BE2C (cell line): ENCODE data around the gene ABCE1.

ENCODE experiments used
- DNase-seq: peaks from one replicate; pipeline ENCODE4 v3.0.0-alpha.2; 2020
- H3K27me3 ChIP-seq: fragments of 250-450 bp; sonication (Bioruptor Pico); 2 replicates; pipeline ENCODE4 v1.5.1; 2020; ENCODE audit warnings: mild to moderate bottlenecking
- H3K36me3 ChIP-seq: fragments of 250-450 bp; sonication (Bioruptor Pico); 2 replicates; pipeline ENCODE4 v1.5.1; 2020; ENCODE audit warnings: mild to moderate bottlenecking
- H3K4me1 ChIP-seq: fragments of 250-450 bp; sonication (Bioruptor Pico); 2 replicates; pipeline ENCODE4 v1.5.1; 2020
- H3K4me3 ChIP-seq: 2 replicates; pipeline ENCODE4 v1.5.1; 2011; ENCODE audit warnings: low read depth, low read length
- H3K9me3 ChIP-seq: fragments of 250-450 bp; sonication (Bioruptor Pico); 2 replicates; pipeline ENCODE4 v1.5.1; 2020
- CTCF ChIP-seq: IDR thresholded peaks from 2 replicates; pipeline ENCODE4 v1.5.1; 2012; ENCODE audit warnings: mild to moderate bottlenecking, low read depth, low read length

Gene ABCE1

GRCh38 chr4:145148980-145149379 is 50.9 kb downstream of the ABCE1 start:
- H3K27me3 ChIP-seq, result no peaks in the 10 kb centered on the region
- no peak for DNase-seq
- no peaks in the 10 kb centered on the region for H3K9me3 ChIP-seq
- no peak overlapping the region for H3K4me3 ChIP-seq
- no peaks in the 10 kb centered on the region for H3K4me1 ChIP-seq
- peaks cover 71% of the 10 kb centered on the region for H3K36me3 ChIP-seq
- no peak for TF ChIP-seq CTCF

GRCh38 chr4:145153181-145153903 is 55.2 kb downstream of the ABCE1 start:
- no peaks in the 10 kb centered on the region for H3K27me3 ChIP-seq
- TF ChIP-seq CTCF, result no peak
- no peak overlapping the region for H3K4me3 ChIP-seq
- H3K4me1 ChIP-seq, result no peaks in the 10 kb centered on the region
- H3K9me3 ChIP-seq, result no peaks in the 10 kb centered on the region
- DNase-seq, result no peak
- peaks cover 61% of the 10 kb centered on the region for H3K36me3 ChIP-seq

DNA sequence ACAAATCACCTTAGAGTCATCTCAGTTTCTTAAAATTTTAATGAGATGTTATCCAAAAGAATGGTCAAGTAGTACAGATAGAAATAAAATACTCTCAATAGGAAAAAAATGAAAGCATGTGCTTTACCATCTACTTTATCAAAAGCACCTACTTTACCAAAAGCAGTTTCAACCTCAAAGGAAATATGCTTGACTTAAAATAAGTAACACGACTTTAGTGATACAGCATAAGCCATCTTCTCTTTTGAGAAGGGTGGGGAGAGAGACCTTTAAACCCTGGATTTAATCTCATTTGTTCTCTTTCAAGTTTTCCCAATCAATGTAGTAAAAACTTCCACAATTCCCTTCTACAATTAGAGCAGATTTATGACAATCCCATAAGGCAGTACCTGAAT is 55.8 kb downstream of the ABCE1 start:
- DNase-seq, result no peak
- no peak overlapping the region for H3K4me3 ChIP-seq
- no peaks in the 10 kb centered on the region for H3K27me3 ChIP-seq
- no peaks in the 10 kb centered on the region for H3K9me3 ChIP-seq
- H3K36me3 ChIP-seq, result peaks cover 62% of the 10 kb centered on the region
- no peaks in the 10 kb centered on the region for H3K4me1 ChIP-seq
- no peak for TF ChIP-seq CTCF

- H3K27me3 ChIP-seq, result no peaks in the 10 kb centered on the region
- H3K4me3 ChIP-seq, result no peak overlapping the region
- DNase-seq, result peak; percentile 21
- no peaks in the 10 kb centered on the region for H3K9me3 ChIP-seq
- peaks cover 61% of the 10 kb centered on the region for H3K36me3 ChIP-seq
- no peaks in the 10 kb centered on the region for H3K4me1 ChIP-seq
- peak; percentile 65 for TF ChIP-seq CTCF
These were observed 56.5 kb downstream of the ABCE1 start for GRCh38 chr4:145154573-145154972.

- DNase-seq, result no peak
- Histone ChIP-seq H3K4me1 (no peaks in the 10 kb centered on the region), H3K27me3 (no peaks in the 10 kb centered on the region), H3K9me3 (no peaks in the 10 kb centered on the region), H3K36me3 (peaks cover 57% of the 10 kb centered on the region), H3K4me3 (no peak overlapping the region)
- TF ChIP-seq CTCF, result no peak
These were observed 57.3 kb downstream of the ABCE1 start for GRCh38 chr4:145155268-145155870.

DNA sequence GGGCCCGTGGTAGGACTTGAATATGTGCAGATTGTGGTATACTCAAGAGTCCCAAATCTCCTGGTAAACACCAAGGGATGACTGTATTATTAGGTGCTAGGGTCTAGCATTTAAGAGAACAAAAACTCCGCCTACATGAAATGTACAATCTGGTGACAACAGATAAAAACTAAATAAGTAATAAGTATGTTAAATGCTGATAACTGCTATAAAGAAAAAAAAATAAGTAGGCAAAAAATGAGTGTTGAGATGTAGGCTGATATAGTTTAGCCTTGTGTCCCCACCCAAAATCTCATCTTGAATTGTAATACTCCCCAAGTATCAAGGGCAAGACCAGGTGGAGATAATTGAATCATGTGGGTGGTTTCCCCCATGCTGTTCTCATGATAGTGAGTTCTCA is 58.9 kb downstream of the ABCE1 start:
- H3K4me3 ChIP-seq, result no peak overlapping the region
- TF ChIP-seq CTCF, result no peak
- no peaks in the 10 kb centered on the region for H3K4me1 ChIP-seq
- H3K27me3 ChIP-seq, result no peaks in the 10 kb centered on the region
- no peak for DNase-seq
- H3K9me3 ChIP-seq, result no peaks in the 10 kb centered on the region
- peaks cover 58% of the 10 kb centered on the region for H3K36me3 ChIP-seq
